GM19438 (cell line): ENCODE results near the gene CELSR2.
"Not testable (repeated sequence)": the region's sequence is repeated elsewhere in the genome, so short reads cannot be mapped to it uniquely, and the experiment has no call there.

Source experiments
- ATAC-seq: cut with Tn5 transposase; IDR thresholded peaks from one replicate; pipeline ENCODE4 v1.9.1; 2021; ENCODE audit warnings: low read depth; ENCODE audit not compliant: unreplicated experiment

The CELSR2 gene

DNA sequence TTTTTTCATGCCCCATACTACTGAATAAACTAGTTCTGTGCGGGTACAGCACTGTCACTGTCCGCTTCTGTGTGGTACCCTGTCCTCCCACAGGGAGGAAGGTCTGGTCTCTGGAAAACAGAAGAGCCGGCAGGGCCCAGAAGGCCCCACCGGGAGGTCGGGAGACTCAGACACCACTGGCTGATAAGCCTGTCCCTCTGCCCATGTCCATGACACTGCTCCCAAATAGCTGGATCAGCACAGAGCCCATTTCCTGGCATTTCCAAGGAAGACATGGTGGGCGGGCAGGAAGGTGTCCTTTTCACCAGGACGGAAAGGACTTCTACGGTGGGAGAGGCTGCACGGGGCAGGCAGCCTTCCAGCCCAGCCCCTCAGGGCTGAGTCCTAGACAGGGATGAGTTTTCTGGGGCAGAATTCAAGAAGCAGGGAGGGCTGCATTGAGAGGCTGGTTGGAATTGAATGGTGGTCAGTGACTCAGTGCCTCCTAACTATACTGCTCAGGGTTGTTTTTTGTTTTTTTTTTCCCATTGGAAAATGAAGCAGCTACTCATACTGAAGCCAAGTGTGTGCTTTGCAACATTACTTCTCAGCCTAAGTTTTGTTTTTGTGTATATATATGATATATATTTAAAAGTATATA, 26.5 kb downstream of the CELSR2 start:
- ATAC-seq = no peak

GRCh38 chr1:109277434-109278204, 28.3 kb downstream of the CELSR2 start:
- ATAC-seq = no peak

GRCh38 chr1:109279615-109280278, 30.4 kb downstream of the CELSR2 start:
- ATAC-seq = no peak

- ATAC-seq = no peak
Observed at GRCh38 chr1:109280862-109281261, 31.5 kb downstream of the CELSR2 start.

DNA sequence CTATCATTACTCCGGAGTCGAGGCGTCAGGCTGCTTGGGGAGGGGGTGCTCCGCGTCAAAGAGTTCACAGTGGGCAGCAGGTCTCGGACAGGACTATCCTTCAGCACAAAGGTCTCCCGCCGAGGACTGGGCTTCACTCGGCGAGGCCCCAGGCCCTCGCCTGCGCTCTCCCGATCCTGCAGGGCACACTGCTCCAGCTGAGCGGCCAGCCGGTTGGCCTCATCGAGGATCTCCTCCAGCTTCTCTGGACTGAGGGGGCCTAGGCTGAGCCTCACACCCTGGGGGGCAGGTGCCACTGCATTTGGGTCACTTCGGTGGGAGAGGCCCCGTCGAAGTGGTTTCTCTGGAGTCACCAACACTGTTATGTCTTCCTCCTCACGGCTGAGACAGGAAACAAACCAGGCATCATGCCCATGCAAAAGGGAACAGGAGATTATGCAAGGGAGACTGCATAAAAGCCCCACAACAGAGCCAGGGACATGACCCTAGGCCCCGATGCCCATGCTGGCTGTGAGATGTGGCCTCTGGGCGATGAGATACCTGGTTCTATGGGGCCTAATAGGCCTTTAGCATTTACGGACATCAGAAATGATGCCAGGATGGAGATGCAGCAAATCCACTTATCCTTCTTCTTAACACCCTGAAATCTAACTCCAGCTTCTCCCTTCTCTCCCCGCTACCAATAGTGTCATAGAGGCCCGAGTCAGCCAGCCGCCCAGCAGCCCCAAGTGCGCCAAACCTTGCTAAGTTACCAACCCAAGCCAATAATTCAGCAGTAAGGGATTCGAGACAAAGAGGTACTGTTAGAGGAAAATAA, 32.5 kb downstream of the CELSR2 start:
- ATAC-seq = no peak

GRCh38 chr1:109282497-109282951, 33.2 kb downstream of the CELSR2 start:
- ATAC-seq = no peak

GRCh38 chr1:109282952-109283747, 33.8 kb downstream of the CELSR2 start, which contains the start of gene PSRC1:
TSS of gene PSRC1 (minus strand) at chr1:109283145.
- peak; percentile 94 for ATAC-seq

DNA sequence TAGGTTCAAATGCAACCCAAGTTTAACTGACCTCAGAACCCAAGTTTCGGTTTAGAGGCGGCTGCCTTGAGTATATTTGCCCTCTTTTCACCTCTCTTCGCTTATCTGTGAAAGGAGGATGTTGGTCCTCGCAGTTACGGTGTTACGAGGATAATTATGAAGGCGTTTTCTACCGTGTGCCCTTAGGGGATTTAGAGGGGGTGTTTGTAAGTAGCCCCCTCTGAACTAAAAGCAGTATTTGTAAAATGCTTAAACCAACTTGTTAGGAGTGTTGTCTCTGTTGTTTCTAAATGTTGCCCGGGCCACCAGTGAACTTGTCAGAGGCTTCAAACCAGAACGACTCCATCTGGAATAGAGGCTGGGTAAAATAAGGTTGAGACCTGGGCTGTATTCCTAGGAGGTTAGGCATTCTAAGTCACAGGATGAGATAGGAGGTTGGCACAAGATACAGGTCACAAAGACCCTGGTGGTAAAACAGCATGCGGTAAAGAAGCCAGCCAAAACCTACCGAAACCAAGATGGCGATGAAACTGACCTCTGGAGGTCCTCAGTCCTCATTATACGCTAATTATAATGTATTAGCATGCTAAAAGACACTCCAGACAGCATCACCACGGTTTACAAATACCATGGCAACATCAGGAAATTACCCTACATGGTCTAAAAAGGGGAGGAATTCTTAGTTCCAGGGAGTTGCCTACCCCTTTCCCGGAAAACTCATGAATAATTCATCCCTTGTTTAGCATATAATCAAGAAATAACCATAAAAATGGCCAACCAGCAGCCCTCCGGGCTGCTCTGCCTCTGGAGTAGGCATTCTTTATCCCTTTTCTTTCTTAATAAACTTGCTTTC, 34.6 kb downstream of the CELSR2 start:
- ATAC-seq = peak; percentile 41

DNA sequence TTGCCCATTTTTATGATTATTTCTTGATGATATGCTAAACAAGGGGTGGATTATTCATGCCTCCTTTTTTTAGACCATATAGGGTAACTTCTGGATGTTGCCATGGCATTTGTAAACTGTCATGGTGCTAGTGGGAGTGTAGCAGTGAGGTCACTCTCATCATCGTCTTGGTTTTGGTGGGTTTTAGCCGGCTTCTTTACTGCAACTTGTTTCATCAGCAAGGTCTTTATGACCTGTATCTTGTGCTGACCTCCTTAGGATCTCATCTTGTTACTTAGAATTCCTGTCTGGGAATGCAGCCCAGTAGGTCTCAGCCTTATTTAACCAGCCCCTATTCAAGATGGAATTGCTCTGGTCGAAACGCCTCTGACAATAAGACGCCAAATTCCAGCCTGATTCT, 37.4 kb downstream of the CELSR2 start:
- not testable (repeated sequence) for ATAC-seq

- no peak for ATAC-seq
Observed at GRCh38 chr1:109290137-109290536, 40.8 kb downstream of the CELSR2 start.

DNA sequence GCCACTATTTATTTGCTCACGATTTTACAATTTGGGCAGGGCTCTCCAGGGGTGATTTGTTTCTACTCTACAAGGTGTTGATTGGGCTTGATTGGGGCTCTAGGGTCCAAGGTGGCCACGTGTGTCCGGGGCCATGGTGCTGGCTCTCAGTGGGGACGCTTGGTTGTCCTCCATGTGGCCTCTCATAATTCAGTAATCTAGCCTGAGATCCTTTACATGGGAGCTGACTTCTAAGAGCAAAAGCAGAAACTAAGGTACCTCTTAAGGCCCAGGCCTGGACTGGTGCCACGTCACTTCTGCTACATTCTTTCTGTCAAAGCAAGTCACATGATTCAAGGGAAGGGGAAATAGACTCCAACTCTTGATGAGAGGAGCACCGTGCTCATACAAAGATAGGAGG, 41.7 kb downstream of the CELSR2 start:
- ATAC-seq = no peak

- no peak for ATAC-seq
Observed at GRCh38 chr1:109292364-109292763, 43.0 kb downstream of the CELSR2 start.

DNA sequence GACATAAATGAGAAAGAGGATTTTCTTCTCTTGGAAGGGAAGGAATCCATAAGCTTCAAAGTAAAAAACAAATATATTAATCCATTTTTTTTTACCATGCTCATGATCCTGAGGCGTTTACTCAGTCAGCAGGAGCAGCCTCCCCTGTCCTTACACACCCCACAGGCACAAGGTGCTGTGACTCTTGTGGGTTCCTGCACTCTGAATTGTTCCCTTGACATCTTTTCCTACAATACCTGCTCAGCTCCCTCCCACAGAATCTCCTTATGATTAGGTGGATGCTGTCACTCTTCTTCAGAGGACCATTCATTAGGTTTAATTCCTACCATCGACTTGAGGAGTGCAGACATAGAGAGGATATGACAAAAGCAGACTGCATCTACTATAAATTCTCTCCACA, 43.7 kb downstream of the CELSR2 start:
- ATAC-seq = no peak

GRCh38 chr1:109294481-109294880, 45.1 kb downstream of the CELSR2 start:
- no peak for ATAC-seq

DNA sequence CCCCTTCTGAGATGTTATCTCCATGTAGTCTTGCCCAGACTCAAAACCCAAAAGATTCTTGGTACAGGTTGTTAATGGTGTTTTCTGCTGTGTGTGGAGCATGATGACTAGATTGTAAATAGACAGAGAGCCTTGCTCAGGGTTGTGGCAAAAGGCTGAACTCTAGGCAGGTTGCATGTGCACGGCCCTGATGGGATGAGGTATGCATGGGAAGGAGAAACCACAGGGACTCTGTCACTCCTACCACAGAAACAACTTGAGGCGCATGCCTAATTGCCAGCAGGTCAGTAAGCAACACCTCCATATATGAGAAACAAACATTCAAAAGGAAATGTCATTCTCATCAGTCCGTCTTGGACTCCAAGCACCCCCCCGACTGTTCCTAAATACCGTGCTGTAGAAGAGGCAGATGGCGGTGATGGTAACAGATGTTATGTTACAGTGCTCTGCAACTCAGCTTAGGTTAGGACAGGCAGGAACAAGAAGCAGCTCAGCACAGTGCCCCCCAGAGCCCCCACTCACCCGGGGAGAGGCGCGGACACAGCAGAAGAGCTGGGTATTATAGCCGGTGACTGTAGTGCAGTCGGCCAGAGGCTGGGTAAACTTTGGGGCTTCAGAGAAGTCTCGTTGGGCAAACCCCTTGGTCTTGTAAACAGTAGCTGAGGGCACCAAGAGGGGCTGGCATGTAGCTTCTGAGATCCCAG, 46.5 kb downstream of the CELSR2 start:
- ATAC-seq = no peak

DNA sequence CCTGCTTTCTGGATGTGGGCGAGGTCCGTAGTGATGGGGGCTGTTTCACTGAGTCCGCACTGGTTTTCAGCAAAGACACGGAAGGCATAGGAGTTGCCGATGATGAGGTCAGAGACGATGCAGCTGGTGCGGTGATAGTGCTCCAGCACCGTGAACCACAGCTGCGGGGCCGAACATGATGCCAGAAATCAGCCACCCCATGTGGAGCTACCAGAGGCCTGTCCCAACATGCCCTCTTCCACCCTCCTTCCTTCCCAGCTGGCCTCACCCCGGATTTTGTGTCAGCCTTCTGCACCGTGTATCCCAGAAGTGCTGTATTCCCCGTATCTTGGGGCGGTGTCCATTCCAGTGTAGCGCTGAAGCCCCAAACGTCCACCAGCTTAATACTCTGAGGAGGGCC, 47.4 kb downstream of the CELSR2 start:
- no peak for ATAC-seq

DNA sequence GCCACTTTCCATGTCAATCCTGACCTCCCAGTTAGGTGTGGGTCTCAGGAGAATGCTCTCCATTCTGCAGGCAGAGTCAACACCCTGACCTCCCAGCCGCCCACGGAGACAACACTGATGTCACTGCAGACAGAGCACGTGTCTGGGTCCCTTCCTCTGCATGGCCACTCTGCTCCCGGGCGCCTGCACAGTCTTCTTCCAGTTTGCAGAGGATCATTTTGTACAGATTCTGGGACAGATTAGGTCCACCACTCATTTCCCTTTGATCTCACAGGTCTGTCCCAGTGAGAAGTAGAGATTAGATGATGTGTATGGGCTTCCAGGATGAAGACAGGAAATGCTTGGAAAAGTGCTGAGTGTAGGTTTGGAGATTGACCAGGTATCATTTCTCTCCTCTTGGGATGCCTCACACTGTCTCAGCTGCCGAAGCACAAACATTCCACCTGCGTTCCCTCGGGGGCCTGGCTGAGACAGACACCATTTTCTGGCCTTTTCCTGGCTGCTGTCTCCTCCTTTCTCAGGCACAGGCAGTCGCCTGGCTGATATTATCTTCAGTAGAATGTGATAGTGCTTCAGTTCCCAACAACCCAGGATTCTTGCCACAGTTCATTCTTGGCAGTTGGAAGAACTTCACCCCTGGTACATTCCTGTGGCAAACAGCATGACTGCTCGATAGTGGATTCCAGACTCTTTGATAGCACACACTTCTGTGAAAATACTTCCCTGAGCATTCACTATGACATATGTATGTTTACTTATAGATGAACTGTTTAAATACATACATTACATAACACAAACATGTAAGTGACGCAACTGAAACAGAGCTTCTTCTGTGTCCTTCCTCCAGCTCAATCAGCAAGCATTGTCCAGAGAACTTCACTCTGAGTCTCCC, 49.6 kb downstream of the CELSR2 start:
- ATAC-seq = no peak
